Measurements from ENCODE around the gene SKIDA1.
"Not testable (repeated sequence)": the region's sequence is repeated elsewhere in the genome, so short reads cannot be mapped to it uniquely, and the experiment has no call there.

Gene SKIDA1

GRCh38 chr10:21525367-21526187, at the start of gene SKIDA1:
Gene SKIDA1 (minus strand): TSS chr10:21525682. CDS start chr10:21517822, 7,860 bp downstream.
- DNase-seq, result peak; percentile 84 to 86

- DNase-seq, result not testable (repeated sequence)
Measured at GRCh38 chr10:21574514-21574913, 49.0 kb upstream of the SKIDA1 start.

GRCh38 chr10:21572578-21572977, 47.1 kb upstream of the SKIDA1 start:
- DNase-seq, result no peak

GRCh38 chr10:21570761-21571521, 45.5 kb upstream of the SKIDA1 start:
- DNase-seq, result no peak

GRCh38 chr10:21558984-21559383, 33.5 kb upstream of the SKIDA1 start:
- DNase-seq, result not testable (repeated sequence)

GRCh38 chr10:21556527-21556926, 31.0 kb upstream of the SKIDA1 start:
- DNase-seq, result no peak

- DNase-seq, result no peak
Measured at GRCh38 chr10:21552638-21553037, 27.2 kb upstream of the SKIDA1 start.

GRCh38 chr10:21547246-21547645, 21.8 kb upstream of the SKIDA1 start:
- DNase-seq, result no peak

GRCh38 chr10:21540701-21541100, 15.2 kb upstream of the SKIDA1 start:
- not testable (repeated sequence) for DNase-seq

GRCh38 chr10:21536874-21537273, 11.4 kb upstream of the SKIDA1 start:
- no peak for DNase-seq

- DNase-seq, result not testable (repeated sequence)
Measured at GRCh38 chr10:21535976-21536375, 10.5 kb upstream of the SKIDA1 start.

GRCh38 chr10:21535494-21535965, 10.0 kb upstream of the SKIDA1 start:
- DNase-seq, result no peak

GRCh38 chr10:21534604-21535493, 9.4 kb upstream of the SKIDA1 start:
- DNase-seq, result peak; percentile 35 to 38

GRCh38 chr10:21534280-21534586, 8.8 kb upstream of the SKIDA1 start:
- DNase-seq, result no peak

GRCh38 chr10:21533467-21534279, 8.2 kb upstream of the SKIDA1 start, which contains the start of gene MLLT10:
Gene MLLT10 (plus strand): TSS chr10:21534232. CDS start chr10:21534645, 413 bp downstream.
- peak; percentile 88 to 93 for DNase-seq

GRCh38 chr10:21532694-21533466, 7.4 kb upstream of the SKIDA1 start:
- no peak for DNase-seq

GRCh38 chr10:21531164-21531563, 5.7 kb upstream of the SKIDA1 start:
- no peak for DNase-seq

- DNase-seq, result no peak
Measured at GRCh38 chr10:21530641-21531040, 5.2 kb upstream of the SKIDA1 start.

GRCh38 chr10:21530168-21530567, 4.7 kb upstream of the SKIDA1 start:
- DNase-seq, result no peak

GRCh38 chr10:21529032-21529910, 3.8 kb upstream of the SKIDA1 start:
- peak in 1 of 2 experiments; percentile 43 for DNase-seq
